Glomerular endothelial cell (primary cell): ENCODE results near the gene SOBP. TPM values are rescaled to one million over a fixed set of nuclear protein-coding genes. Genes with fewer than 3 reads are reported as not detected.
"Not testable (repeated sequence)": the region's sequence is repeated elsewhere in the genome, so short reads cannot be mapped to it uniquely, and the experiment has no call there.

ENCODE experiments used
- DNase-seq: peaks from one replicate; pipeline ENCODE4 v3.0.0-alpha.2; 2011; ENCODE audit warnings: low read depth, low spot score; ENCODE audit errors: extremely low read depth
- total RNA-seq: library from RNA; depleted of rRNA; stranded (reverse); fragments of >200 nt; gene quantifications from 2 replicates; pipeline ENCODE4 v1.2.3, GENCODE V29; 2015

Gene SOBP
- total RNA-seq: 2.1 and 2.3 TPM in 2 replicates

- no peak for DNase-seq
These were observed at the start of gene SOBP for GRCh38 chr6:107489636-107490565. SOBP (plus strand) TSS chr6:107490117; CDS start chr6:107490617, 500 bp downstream.

- no peak for DNase-seq
These were observed 49.0 kb upstream of the SOBP start for GRCh38 chr6:107440936-107441335.

- no peak for DNase-seq
These were observed 48.2 kb upstream of the SOBP start for GRCh38 chr6:107441682-107442081.

GRCh38 chr6:107442938-107443607 is 46.8 kb upstream of the SOBP start:
- no peak for DNase-seq

- DNase-seq: no peak
These were observed 46.2 kb upstream of the SOBP start for GRCh38 chr6:107443608-107444267.

GRCh38 chr6:107444277-107444676 is 45.6 kb upstream of the SOBP start:
- no peak for DNase-seq

- DNase-seq: no peak
These were observed 42.2 kb upstream of the SOBP start for GRCh38 chr6:107447663-107448216.

GRCh38 chr6:107448776-107449175 is 41.1 kb upstream of the SOBP start:
- DNase-seq: no peak

- DNase-seq: no peak
These were observed 31.1 kb upstream of the SOBP start for GRCh38 chr6:107458672-107459282.

- peak; percentile 68 for DNase-seq
These were observed 30.4 kb upstream of the SOBP start, which contains the start of gene PDSS2 for GRCh38 chr6:107459283-107460082. PDSS2 (minus strand) TSS chr6:107459564; CDS start chr6:107459285, 279 bp downstream.

GRCh38 chr6:107460083-107460631 is 29.8 kb upstream of the SOBP start:
- DNase-seq: no peak

- DNase-seq: no peak
These were observed 23.9 kb upstream of the SOBP start for GRCh38 chr6:107466062-107466461.

GRCh38 chr6:107470364-107470763 is 19.6 kb upstream of the SOBP start:
- no peak for DNase-seq

GRCh38 chr6:107473660-107474059 is 16.3 kb upstream of the SOBP start:
- DNase-seq: no peak

GRCh38 chr6:107475360-107475759 is 14.6 kb upstream of the SOBP start:
- not testable (repeated sequence) for DNase-seq

- not testable (repeated sequence) for DNase-seq
These were observed 14.1 kb upstream of the SOBP start for GRCh38 chr6:107475826-107476225.

- DNase-seq: no peak
These were observed 10.7 kb upstream of the SOBP start for GRCh38 chr6:107479089-107479690.

- no peak for DNase-seq
These were observed 4.8 kb upstream of the SOBP start for GRCh38 chr6:107485157-107485556.
